ENCODE results near the gene DTWD1. TPM values are rescaled to one million over a fixed set of nuclear protein-coding genes. Genes with fewer than 3 reads are reported as not detected.

DTWD1 gene
- total and polyA plus RNA-seq, 3 donors from 2014 or later = 14.3 to 17.2 (median 15.3) TPM

DNA sequence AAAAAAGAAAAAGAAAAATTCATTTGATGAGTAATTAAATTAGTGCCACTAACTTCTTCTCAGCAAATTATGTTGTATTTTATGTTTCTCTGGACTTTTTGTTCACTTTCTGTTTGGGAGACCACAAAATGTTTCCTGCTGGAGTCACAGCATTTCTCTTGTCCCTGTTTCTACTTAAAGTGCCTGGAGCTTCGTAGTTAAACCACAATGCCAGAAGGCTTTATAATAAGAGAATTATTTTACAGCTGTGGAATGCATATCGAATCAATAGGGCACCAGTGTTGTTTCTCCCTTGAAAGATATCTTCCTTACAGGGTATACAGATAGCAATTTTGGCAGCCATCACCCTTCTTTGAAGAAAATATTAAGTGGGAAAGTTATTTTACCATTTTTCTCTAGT, 3.2 kb downstream of the DTWD1 start:
- peaks cover 9% of the 10 kb centered on the region for H3K4me1 ChIP-seq
- no peak for TF ChIP-seq POLR2A (IDR thresholded peaks at IDR 0.05)
- TF ChIP-seq, protein P1, sequence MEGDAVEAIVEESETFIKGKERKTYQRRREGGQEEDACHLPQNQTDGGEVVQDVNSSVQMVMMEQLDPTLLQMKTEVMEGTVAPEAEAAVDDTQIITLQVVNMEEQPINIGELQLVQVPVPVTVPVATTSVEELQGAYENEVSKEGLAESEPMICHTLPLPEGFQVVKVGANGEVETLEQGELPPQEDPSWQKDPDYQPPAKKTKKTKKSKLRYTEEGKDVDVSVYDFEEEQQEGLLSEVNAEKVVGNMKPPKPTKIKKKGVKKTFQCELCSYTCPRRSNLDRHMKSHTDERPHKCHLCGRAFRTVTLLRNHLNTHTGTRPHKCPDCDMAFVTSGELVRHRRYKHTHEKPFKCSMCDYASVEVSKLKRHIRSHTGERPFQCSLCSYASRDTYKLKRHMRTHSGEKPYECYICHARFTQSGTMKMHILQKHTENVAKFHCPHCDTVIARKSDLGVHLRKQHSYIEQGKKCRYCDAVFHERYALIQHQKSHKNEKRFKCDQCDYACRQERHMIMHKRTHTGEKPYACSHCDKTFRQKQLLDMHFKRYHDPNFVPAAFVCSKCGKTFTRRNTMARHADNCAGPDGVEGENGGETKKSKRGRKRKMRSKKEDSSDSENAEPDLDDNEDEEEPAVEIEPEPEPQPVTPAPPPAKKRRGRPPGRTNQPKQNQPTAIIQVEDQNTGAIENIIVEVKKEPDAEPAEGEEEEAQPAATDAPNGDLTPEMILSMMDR (IDR thresholded peaks at IDR 0.05) = no peak
- no peaks in the 10 kb centered on the region for H3K27me3 ChIP-seq
- no peaks in the 10 kb centered on the region for H3K36me3 ChIP-seq (ENCODE audit: low read depth, missing control alignments)
- H3K27ac ChIP-seq = no peak overlapping the region
- no peak for DNase-seq
- WGBS, 2 donors = 86 to 92% methylated on average over 2 of the region's 2 CpGs
- H3K9me3 ChIP-seq = no peaks in the 10 kb centered on the region
- no peak overlapping the region for H3K4me3 ChIP-seq
- intact Hi-C loops (cut with DNase I; ENCODE audit: low total_unique reads) = loop anchor here (10.0 kb wide), 1 partner anchor 251 kb away; no protein-coding TSS in a partner anchor

GRCh38 chr15:49625460-49626036, 4.7 kb downstream of the DTWD1 start:
- intact Hi-C loops (cut with DNase I; ENCODE audit: low total_unique reads) = loop anchor here (10.0 kb wide), 1 partner anchor 249 kb away; no protein-coding TSS in a partner anchor
- Histone ChIP-seq H3K9me3 (no peaks in the 10 kb centered on the region), H3K27ac (no peak overlapping the region), H3K27me3 (no peaks in the 10 kb centered on the region), H3K36me3 (ENCODE audit: low read depth, missing control alignments) (no peaks in the 10 kb centered on the region), H3K4me3 (no peak overlapping the region), H3K4me1 (no peaks in the 10 kb centered on the region)
- 92 to 94% methylated on average over 5 of the region's 5 CpGs for WGBS, 2 donors
- TF ChIP-seq POLR2A (IDR thresholded peaks at IDR 0.05) = no peak
- TF ChIP-seq, protein P1 (IDR thresholded peaks at IDR 0.05) = no peak
- no peak for DNase-seq

DNA sequence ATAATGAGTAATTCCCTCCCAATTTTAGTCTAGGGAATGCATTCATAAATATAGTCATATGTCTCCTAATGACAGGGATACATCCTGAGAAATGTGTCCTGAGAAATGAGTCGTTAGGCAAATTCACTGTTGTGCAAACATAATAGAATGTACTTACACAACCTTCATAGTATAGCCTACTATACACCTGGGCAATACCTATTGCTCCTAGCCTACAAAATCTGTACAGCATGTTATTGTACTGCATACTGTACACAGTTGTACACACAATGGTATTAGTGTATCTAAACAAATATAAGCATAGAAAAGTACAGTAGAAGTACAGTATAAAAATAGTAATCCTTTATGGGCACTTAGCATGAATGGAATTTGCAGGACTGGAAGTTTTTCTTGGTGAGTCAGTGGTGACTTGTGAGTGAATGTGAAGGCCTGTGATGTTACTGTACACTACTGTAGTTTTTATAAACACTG, 6.6 kb downstream of the DTWD1 start:
- no peaks in the 10 kb centered on the region for H3K36me3 ChIP-seq (ENCODE audit: low read depth, missing control alignments)

DNA sequence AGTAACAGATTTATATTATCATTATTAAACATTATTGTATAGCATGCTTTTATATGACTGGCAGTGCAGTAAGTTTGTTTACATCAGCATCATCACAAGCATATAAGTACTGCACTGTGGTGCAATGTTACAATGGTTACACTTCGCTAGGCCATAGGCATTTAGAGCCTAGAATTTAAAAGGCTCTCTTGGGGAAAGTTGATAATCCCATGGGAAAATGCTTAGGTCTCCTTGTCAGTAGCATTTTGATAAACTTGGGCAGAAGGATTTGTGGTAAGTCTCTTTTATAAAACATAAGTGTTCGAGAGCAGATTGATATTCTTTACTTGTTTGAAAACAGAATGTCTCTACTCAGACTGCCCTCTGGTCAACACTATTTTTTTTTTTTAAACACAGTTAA, 7.5 kb downstream of the DTWD1 start:
- H3K36me3 ChIP-seq (ENCODE audit: low read depth, missing control alignments) = no peaks in the 10 kb centered on the region
- no peak overlapping the region for H3K4me3 ChIP-seq
- no peak overlapping the region for H3K27ac ChIP-seq
- H3K27me3 ChIP-seq = no peaks in the 10 kb centered on the region
- WGBS, 2 donors = 91 to 92% methylated on average over 2 of the region's 2 CpGs
- no peak for TF ChIP-seq POLR2A (IDR thresholded peaks at IDR 0.05)
- TF ChIP-seq, protein P1 (IDR thresholded peaks at IDR 0.05) = no peak
- DNase-seq = no peak
- no peaks in the 10 kb centered on the region for H3K4me1 ChIP-seq
- intact Hi-C loops (cut with DNase I; ENCODE audit: low total_unique reads) = loop anchor here (10.0 kb wide), 1 partner anchor 246 kb away; no protein-coding TSS in a partner anchor
- no peaks in the 10 kb centered on the region for H3K9me3 ChIP-seq

More for the DNA sequence above, 6.6 kb downstream of the DTWD1 start:
- Histone ChIP-seq H3K9me3 (no peaks in the 10 kb centered on the region), H3K4me1 (no peaks in the 10 kb centered on the region), H3K4me3 (no peak overlapping the region), H3K27ac (no peak overlapping the region), H3K27me3 (no peaks in the 10 kb centered on the region)
- TF ChIP-seq, protein P1 (IDR thresholded peaks at IDR 0.05) = no peak
- TF ChIP-seq POLR2A (IDR thresholded peaks at IDR 0.05) = no peak
- WGBS, 2 donors = 80 to 94% methylated on average over 1 of the region's 1 CpG
- intact Hi-C loops (cut with DNase I; ENCODE audit: low total_unique reads) = loop anchor here (10.0 kb wide), 1 partner anchor 247 kb away; no protein-coding TSS in a partner anchor
- no peak for DNase-seq

DNA sequence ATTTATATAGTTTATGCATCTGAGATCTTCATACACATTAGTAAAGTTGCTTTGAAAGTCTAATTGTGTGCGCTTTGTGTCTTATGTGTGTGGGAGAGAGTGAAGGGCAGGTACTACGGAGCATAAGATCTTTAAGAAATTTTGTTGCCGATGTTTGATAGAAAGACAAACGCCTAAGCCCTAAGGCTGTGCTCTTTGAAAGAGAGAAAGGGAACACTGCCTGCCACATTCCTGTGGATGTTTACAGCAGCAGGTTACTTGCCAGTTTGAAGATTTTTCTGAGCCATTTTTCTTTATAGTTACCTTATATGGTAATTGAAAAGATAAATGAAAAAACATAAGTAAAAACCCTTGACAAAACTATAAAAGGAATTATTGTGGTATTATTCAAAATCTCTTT, 17.0 kb downstream of the DTWD1 start:
- Histone ChIP-seq H3K27me3 (no peaks in the 10 kb centered on the region), H3K36me3 (ENCODE audit: low read depth, missing control alignments) (no peaks in the 10 kb centered on the region), H3K4me1 (no peaks in the 10 kb centered on the region), H3K9me3 (no peaks in the 10 kb centered on the region), H3K4me3 (no peak overlapping the region), H3K27ac (no peak overlapping the region)
- no peak for TF ChIP-seq POLR2A (IDR thresholded peaks at IDR 0.05)
- TF ChIP-seq, protein P1 (IDR thresholded peaks at IDR 0.05) = no peak
- intact Hi-C loops (cut with DNase I; ENCODE audit: low total_unique reads) = no loop called here
- DNase-seq = no peak
- WGBS, 2 donors = 49 to 50% methylated on average over 4 of the region's 4 CpGs
